Keratinocyte (primary cell): Measurements from ENCODE around the gene HK1. TPM values are rescaled to one million over a fixed set of nuclear protein-coding genes. Genes with fewer than 3 reads are reported as not detected.

Experiments used
- DNase-seq: peaks from one replicate; pipeline ENCODE4 v3.0.0-alpha.2; 2011; ENCODE audit warnings: low read depth, missing footprints, low spot score
- FAIRE-seq: peaks from 2 replicates; lab custom pipeline; 2011; peaks lifted over from hg19 to GRCh38; lab: Jason Lieb, UNC
- H2AFZ ChIP-seq: 2 replicates; pipeline ENCODE4 v1.6.0; 2012; ENCODE audit warnings: low read length, control low read depth, inconsistent platforms; ENCODE audit not compliant: control insufficient read depth
- H3K27ac ChIP-seq: 2 replicates; pipeline ENCODE4 v1.5.1; 2011; ENCODE audit warnings: low read length; ENCODE audit not compliant: control insufficient read depth, insufficient read depth
- H3K27me3 ChIP-seq: 3 replicates; pipeline ENCODE4 v1.6.0; 2011; ENCODE audit warnings: low read length; ENCODE audit not compliant: control insufficient read depth, insufficient read depth; ENCODE audit errors: extremely low read depth
- H3K36me3 ChIP-seq, 2 experiments: 2 replicates in 1 of 2; 3 replicates in 1 of 2; pipeline ENCODE4 v1.5.1; 2011; ENCODE audit warnings: low read length in 2 of 2, mild to moderate bottlenecking in 1 of 2; ENCODE audit not compliant: control insufficient read depth in 2 of 2, insufficient read depth in 2 of 2; ENCODE audit errors: extremely low read depth in 1 of 2
- H3K4me1 ChIP-seq: 3 replicates; pipeline ENCODE4 v1.5.1; 2011; ENCODE audit warnings: low read length; ENCODE audit not compliant: control insufficient read depth, insufficient read depth; ENCODE audit errors: extremely low read depth
- H3K4me2 ChIP-seq: 3 replicates; pipeline ENCODE4 v1.6.0; 2011; ENCODE audit warnings: low read depth, low read length; ENCODE audit not compliant: control insufficient read depth, insufficient read depth; ENCODE audit errors: extremely low read depth
- H3K4me3 ChIP-seq, 3 experiments: fragments of 200-600 bp in 1 of 3; sonication (generic) in 1 of 3; 2 replicates in 2 of 3; 3 replicates in 1 of 3; pipeline ENCODE4 v1.5.1; 2011 to 2016; ENCODE audit warnings: low read length in 3 of 3, mild to moderate bottlenecking in 3 of 3, control low read depth in 2 of 3, inconsistent platforms in 1 of 3, low read depth in 1 of 3, mixed read lengths in 1 of 3, mixed run types in 1 of 3, moderate library complexity in 1 of 3; ENCODE audit not compliant: control insufficient read depth in 2 of 3, insufficient read depth in 2 of 3; ENCODE audit errors: extremely low read depth in 1 of 3
- H3K79me2 ChIP-seq: 2 replicates; pipeline ENCODE4 v1.6.0; 2012; ENCODE audit warnings: low read length; ENCODE audit not compliant: control insufficient read depth, insufficient read depth
- H3K9ac ChIP-seq: 3 replicates; pipeline ENCODE4 v1.6.0; 2011; ENCODE audit warnings: low read length; ENCODE audit not compliant: control insufficient read depth, insufficient read depth; ENCODE audit errors: extremely low read depth
- H3K9me1 ChIP-seq: 3 replicates; pipeline ENCODE4 v1.6.0; 2011; ENCODE audit warnings: low read length; ENCODE audit not compliant: control insufficient read depth, insufficient read depth; ENCODE audit errors: extremely low read depth
- H3K9me3 ChIP-seq: 2 replicates; pipeline ENCODE4 v1.5.1; 2012; ENCODE audit warnings: low read depth, low read length; ENCODE audit not compliant: control insufficient read depth
- H4K20me1 ChIP-seq: 3 replicates; pipeline ENCODE4 v1.6.0; 2011; ENCODE audit warnings: low read length; ENCODE audit not compliant: control insufficient read depth, insufficient read depth; ENCODE audit errors: extremely low read depth
- CTCF ChIP-seq, 3 experiments: IDR thresholded peaks in 1 of 3; conservative IDR thresholded peaks in 1 of 3; optimal IDR thresholded peaks in 1 of 3; 2 replicates in 2 of 3; 3 replicates in 1 of 3; pipeline versions ENCODE3 to v1.5.1; 2011; ENCODE audit warnings: low read length in 3 of 3, mild to moderate bottlenecking in 3 of 3, moderate library complexity in 2 of 3, control low read depth in 1 of 3, inconsistent platforms in 1 of 3; ENCODE audit not compliant: insufficient read depth in 2 of 3; ENCODE audit errors: extremely low read depth in 1 of 3
- EZH2 ChIP-seq: IDR thresholded peaks from one replicate; pipeline ENCODE4 v1.6.1; 2012; ENCODE audit warnings: inconsistent platforms, mild to moderate bottlenecking, low read length, moderate library complexity
- dilution Hi-C: fragments of 300-500 bp; cut with MboI; formaldehyde crosslinking; loops from one replicate; pipeline ENCODE4 v1.7.0; 2020; ENCODE audit warnings: low sequenced_read_pairs; ENCODE audit not compliant: extremely low pct_ligation_motif_present
- polyA plus RNA-seq, 5 experiments: library from polyadenylated mRNA; depleted of rRNA in 3 of 5; stranded (reverse) in 3 of 5; stranded (forward) in 1 of 5; unstranded in 1 of 5; fragments of >200 nt; gene quantifications; 1 replicate in 1 of 5; 2 replicates in 3 of 5; 3 replicates in 1 of 5; pipeline versions ENCODE4 v1.2.1 to v1.2.3, GENCODE V29; 2011 to 2012; ENCODE audit warnings: missing spikeins in 2 of 5, low read depth in 1 of 5, low replicate concordance in 1 of 5

HK1 gene
- polyA plus RNA-seq, 1 donor (not counting 4 experiments of a cell fraction or from before 2014, with no cell fraction given), result 106 TPM

- TF ChIP-seq EZH2 (no peak), CTCF (optimal IDR thresholded peaks at IDR 0.05 in 1 of 3, IDR thresholded peaks at IDR 0.05 in 1 of 3, conservative IDR thresholded peaks at IDR 0.05 in 1 of 3; ENCODE audit: extremely low read depth in 1 of 3, insufficient read depth in 2 of 3, low read length in 3 of 3) (no peak)
- H3K36me3 ChIP-seq, result peaks cover 36 to 43% of the 10 kb centered on the region in 2 experiments
These were observed 86.1 kb downstream of the HK1 start for GRCh38 chr10:69364232-69364940.

GRCh38 chr10:69366738-69367137, 88.4 kb downstream of the HK1 start:
- peaks cover 21% of the 10 kb centered on the region for H3K4me1 ChIP-seq
- FAIRE-seq, result no peak

More at GRCh38 chr10:69364232-69364940, 86.1 kb downstream of the HK1 start:
- Histone ChIP-seq H4K20me1 (no peaks in the 10 kb centered on the region), H3K27me3 (no peaks in the 10 kb centered on the region), H3K9me3 (no peaks in the 10 kb centered on the region), H3K4me3 (no peak overlapping the region), H3K9ac (no peak overlapping the region), H3K4me1 (peaks cover 45% of the 10 kb centered on the region), H3K9me1 (peaks cover 14% of the 10 kb centered on the region), H3K4me2 (no peak overlapping the region), H3K79me2 (peaks cover 17% of the 10 kb centered on the region), H3K27ac (no peak overlapping the region), H2AFZ (no peak overlapping the region)
- dilution Hi-C loops, result no loop called here
- FAIRE-seq, result no peak
- no peak for DNase-seq

More at GRCh38 chr10:69366738-69367137, 88.4 kb downstream of the HK1 start:
- no peaks in the 10 kb centered on the region for H4K20me1 ChIP-seq
- H3K27me3 ChIP-seq, result no peaks in the 10 kb centered on the region
- no peak for DNase-seq
- no peak overlapping the region for H3K4me2 ChIP-seq
- H3K4me3 ChIP-seq, result no peak overlapping the region
- no peak overlapping the region for H2AFZ ChIP-seq
- no peak overlapping the region for H3K9ac ChIP-seq
- dilution Hi-C loops, result no loop called here
- no peaks in the 10 kb centered on the region for H3K9me3 ChIP-seq
- H3K79me2 ChIP-seq, result peaks cover 7% of the 10 kb centered on the region
- H3K36me3 ChIP-seq, result peaks cover 33 to 40% of the 10 kb centered on the region in 2 experiments
- TF ChIP-seq CTCF (optimal IDR thresholded peaks at IDR 0.05 in 1 of 3, IDR thresholded peaks at IDR 0.05 in 1 of 3, conservative IDR thresholded peaks at IDR 0.05 in 1 of 3; ENCODE audit: extremely low read depth in 1 of 3, insufficient read depth in 2 of 3, low read length in 3 of 3) (no peak), EZH2 (no peak)
- no peak overlapping the region for H3K27ac ChIP-seq
- H3K9me1 ChIP-seq, result peaks cover 3% of the 10 kb centered on the region
